T-cell (primary cell): ENCODE measurements around the gene DPH5. TPM values are rescaled to one million over a fixed set of nuclear protein-coding genes. Genes with fewer than 3 reads are reported as not detected.
A peak's percentile ranks its signal among the peaks of the same experiment; 100 is the strongest.

ENCODE experiments used
- ATAC-seq, 4 experiments: fragments of 200-7000 bp in 3 of 4; fragments of 150-1000 bp in 1 of 4; cut with Tn5 transposase; replicated peaks in 1 of 4; 1 replicate in 3 of 4; 2 replicates in 1 of 4; pipeline ENCODE4 v1.10.0; 2021; ENCODE audit warnings: moderate library complexity in 3 of 4, mild to moderate bottlenecking in 2 of 4, moderate number of reproducible peaks in 1 of 4
- CTCF ChIA-PET, 2 donors: fragments of 300-600 bp; sonication (Branson Sonifier 250); formaldehyde crosslinking; loops; one replicate each; lab custom pipeline; 2022; ENCODE audit warnings: antibody characterized with exemption in 2 of 2; lab: Charles Lee
- POLR2A ChIA-PET, 2 donors: fragments of 300-600 bp; sonication (Branson Sonifier 250); formaldehyde crosslinking; loops; one replicate each; lab custom pipeline; 2022; ENCODE audit warnings: antibody characterized with exemption in 2 of 2; lab: Charles Lee
- DNase-seq, 35 experiments: peaks; one replicate each; pipeline versions ENCODE4 v3.0.0 to v3.0.0-alpha.2; 2013 to 2023
- H3K27ac ChIP-seq: one replicate; pipeline ENCODE4 v1.5.1; 2013; ENCODE audit warnings: low read length
- H3K27me3 ChIP-seq, 2 experiments: replicated peaks in 1 of 2; 1 replicate in 1 of 2; 2 replicates in 1 of 2; pipeline versions ENCODE4 v1.6.1 to v1.7.0; 2013; ENCODE audit warnings: low read length in 1 of 2, mixed read lengths in 1 of 2; ENCODE audit not compliant: control insufficient read depth in 2 of 2, insufficient read depth in 2 of 2; ENCODE audit errors: extremely low read depth in 1 of 2
- H3K36me3 ChIP-seq, 2 donors: 1 replicate in 1 of 2; 2 replicates in 1 of 2; pipeline versions ENCODE4 v1.6.1 to v1.7.0; 2013; ENCODE audit warnings: low read length in 1 of 2; ENCODE audit not compliant: control insufficient read depth in 2 of 2, insufficient read depth in 1 of 2; ENCODE audit errors: extremely low read depth in 1 of 2
- H3K4me1 ChIP-seq, 2 experiments: 1 replicate in 1 of 2; 2 replicates in 1 of 2; pipeline versions ENCODE4 v1.6.1 to v1.7.0; 2013; ENCODE audit warnings: low read length in 2 of 2, mixed read lengths in 1 of 2; ENCODE audit not compliant: insufficient read depth in 2 of 2, control insufficient read depth in 1 of 2; ENCODE audit errors: extremely low read depth in 1 of 2
- H3K4me3 ChIP-seq, 2 donors: 1 replicate in 1 of 2; 2 replicates in 1 of 2; pipeline versions ENCODE4 v1.5.1 to v1.7.0; 2013; ENCODE audit warnings: mild to moderate bottlenecking in 2 of 2, low read length in 1 of 2, moderate library complexity in 1 of 2; ENCODE audit not compliant: control insufficient read depth in 1 of 2; ENCODE audit errors: extremely low read depth in 1 of 2
- H3K9me3 ChIP-seq: 2 replicates; pipeline ENCODE4 v1.7.0; 2013
- H3K27ac Mint-ChIP-seq, 2 donors: one replicate each; pipeline ENCODE4 v1.8.0; 2020 to 2021; ENCODE audit warnings: mild to moderate bottlenecking in 2 of 2, mixed read lengths in 2 of 2
- H3K27me3 Mint-ChIP-seq, 2 donors: one replicate each; pipeline ENCODE4 v1.8.0; 2021 to 2022; ENCODE audit warnings: mixed read lengths in 2 of 2
- H3K36me3 Mint-ChIP-seq: one replicate; pipeline ENCODE4 v1.8.0; 2021; ENCODE audit warnings: mixed read lengths
- H3K4me1 Mint-ChIP-seq, 3 donors: one replicate each; pipeline ENCODE4 v1.8.0; 2020 to 2022; ENCODE audit warnings: mixed read lengths in 3 of 3, mild to moderate bottlenecking in 1 of 3
- H3K4me3 Mint-ChIP-seq, 3 donors: one replicate each; pipeline ENCODE4 v1.8.0; 2020 to 2022; ENCODE audit warnings: mild to moderate bottlenecking in 3 of 3, mixed read lengths in 3 of 3, moderate library complexity in 3 of 3
- H3K9me3 Mint-ChIP-seq, 3 donors: one replicate each; pipeline ENCODE4 v1.8.0; 2020 to 2022; ENCODE audit warnings: mixed read lengths in 3 of 3
- WGBS: methylation state at CpG from one replicate; pipeline ENCODE4 v1.1.5; 2013; ENCODE audit warnings: missing lambda C conversion rate; ENCODE audit not compliant: insufficient coverage; 5-methylcytosine and 5-hydroxymethylcytosine counted together
- total RNA-seq, 35 experiments: library from RNA in 6 of 35; stranded (reverse) in 6 of 35; fragments of 120-200 nt in 1 of 35; gene quantifications; one replicate each; pipeline versions ENCODE4 v1.2.1 to v1.2.4 and lab custom pipeline; 2013 to 2026

Gene DPH5
- total RNA-seq, 5 donors from 2014 or later (not counting 1 experiment from before 2014, with no cell fraction given), result 42.7 to 65.6 (median 45.0) TPM

DNA sequence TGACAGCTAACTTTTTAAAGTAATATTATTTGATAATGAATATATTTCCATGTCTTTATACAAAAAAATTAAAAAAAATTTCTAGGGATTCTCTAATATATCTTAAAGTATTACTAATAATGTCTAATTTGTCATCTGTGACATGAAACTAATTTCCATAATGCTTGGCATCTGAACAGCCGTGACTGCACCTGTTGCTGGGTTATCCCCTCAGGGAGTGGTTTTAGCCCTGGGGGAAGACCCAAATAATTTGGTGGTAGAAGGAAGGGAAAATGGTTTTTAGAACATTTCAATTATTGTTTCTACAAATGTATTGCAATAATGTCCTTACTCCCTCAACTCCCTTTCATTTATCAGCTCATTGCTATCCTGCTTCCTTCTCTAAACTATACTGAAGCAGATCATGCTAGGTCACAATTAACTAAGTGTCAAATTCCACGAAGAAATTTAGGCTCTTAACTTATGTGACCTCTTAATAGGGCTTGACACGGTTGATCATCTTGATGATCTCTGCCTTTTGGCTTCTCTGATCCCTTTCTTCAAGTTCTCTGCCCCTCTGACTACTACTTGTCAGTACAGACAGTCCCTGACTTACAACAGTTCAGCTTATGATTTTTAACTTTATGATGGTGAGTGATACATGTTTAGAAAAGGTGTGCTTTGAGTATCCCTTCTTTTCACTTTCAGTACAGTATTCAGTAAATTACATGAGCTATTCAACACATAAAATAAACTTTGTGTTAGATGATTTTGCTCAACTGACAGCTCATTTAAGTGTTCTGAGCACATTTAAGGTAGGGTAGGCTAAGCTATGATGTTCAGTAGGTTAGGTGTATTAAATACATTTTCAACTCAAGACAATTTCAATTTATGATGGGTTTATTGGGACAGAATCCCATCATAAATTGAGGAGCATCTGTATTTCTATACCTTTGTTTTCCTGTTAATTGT, 26.4 kb upstream of the DPH5 start:
- no peaks in the 10 kb centered on the region for H3K9me3 ChIP-seq
- H3K36me3 ChIP-seq, result no peaks in the 10 kb centered on the region
- Mint-ChIP-seq H3K36me3 (peaks cover 16% of the 10 kb centered on the region), H3K9me3 (no peaks in the 10 kb centered on the region), H3K4me3 (no peak overlapping the region), H3K27ac (peak overlapping the region; percentile 19 to 49), H3K4me1 (peaks cover 22 to 41% (median 24%) of the 10 kb centered on the region in 3 donors), H3K27me3 (no peaks in the 10 kb centered on the region)
- H3K27ac ChIP-seq, result no peak overlapping the region
- ChIA-PET CTCF (interaction anchor here (0.6 to 1.2 kb wide), 2 partner anchors 101 to 237 kb away, joined by 3 read pairs; no protein-coding TSS in a partner anchor), POLR2A (interaction anchor here in 1 of 2 donors (0.6 kb wide), 1 partner anchor 34 kb away, joined by 12 read pairs; no protein-coding TSS in a partner anchor)
- no peaks in the 10 kb centered on the region for H3K27me3 ChIP-seq
- ATAC-seq (peak in 1 of 4 experiments; percentile 16), DNase-seq (no peak)
- 80% methylated on average over 1 of the region's 3 CpGs for WGBS
- no peaks in the 10 kb centered on the region for H3K4me1 ChIP-seq
- no peak overlapping the region for H3K4me3 ChIP-seq

DNA sequence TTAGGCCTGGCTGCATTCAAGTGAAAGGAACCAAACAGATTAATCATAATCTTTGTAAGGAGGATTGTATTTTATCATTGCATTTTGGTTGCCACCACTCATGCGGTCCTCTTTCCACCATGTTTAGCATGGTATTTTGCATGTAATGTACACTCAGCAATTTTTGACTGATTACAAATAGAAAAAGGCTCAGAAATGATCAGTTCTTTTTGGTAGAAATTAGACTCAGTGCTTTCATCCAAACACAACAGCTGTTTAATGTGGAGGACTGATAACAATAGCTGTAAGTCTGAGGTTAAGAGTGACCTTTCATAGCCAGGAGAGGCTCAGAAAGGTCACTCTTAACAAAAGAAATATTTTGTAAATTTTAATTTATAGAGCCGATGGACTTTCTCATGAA, 25.3 kb upstream of the DPH5 start:
- ChIA-PET CTCF (no interaction called here), POLR2A (no interaction called here)
- Mint-ChIP-seq H3K36me3 (peaks cover 22% of the 10 kb centered on the region), H3K4me3 (no peak overlapping the region), H3K9me3 (no peaks in the 10 kb centered on the region), H3K27me3 (no peaks in the 10 kb centered on the region), H3K27ac (no peak overlapping the region), H3K4me1 (peaks cover 22 to 39% (median 24%) of the 10 kb centered on the region in 3 donors)
- H3K4me1 ChIP-seq, result no peaks in the 10 kb centered on the region
- H3K9me3 ChIP-seq, result no peaks in the 10 kb centered on the region
- H3K4me3 ChIP-seq, result no peak overlapping the region
- no peak for ATAC-seq
- no peak overlapping the region for H3K27ac ChIP-seq
- no CpG with 5 or more reads among the region's 2 CpGs for whole genome bisulfite sequencing
- DNase-seq, result no peak
- H3K27me3 ChIP-seq, result no peaks in the 10 kb centered on the region
- peaks cover 0 to 5% of the 10 kb centered on the region in 2 donors for H3K36me3 ChIP-seq

DNA sequence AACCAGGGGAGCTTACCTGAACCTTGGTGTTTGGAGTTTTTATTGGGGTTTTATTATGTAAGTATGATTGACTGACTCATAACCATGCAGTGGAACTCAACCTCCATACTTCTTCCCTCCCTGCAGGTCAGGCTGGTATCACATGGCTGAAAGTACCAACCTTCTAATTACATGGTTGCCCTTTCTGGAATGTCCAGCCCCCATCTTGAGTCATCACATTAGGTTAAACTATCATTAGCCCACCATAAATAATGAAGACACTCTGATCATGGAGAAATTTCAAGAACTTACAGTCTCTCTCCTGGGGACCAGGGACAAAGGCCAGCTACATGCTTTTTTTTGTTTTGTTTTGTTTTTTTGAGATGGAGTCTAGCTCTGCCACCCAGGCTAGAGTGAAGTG, 19.2 kb upstream of the DPH5 start:
- DNase-seq (no peak), ATAC-seq (no peak)
- Histone ChIP-seq H3K27me3 (no peaks in the 10 kb centered on the region), H3K4me3 (no peak overlapping the region), H3K36me3 (peaks cover 0 to 15% of the 10 kb centered on the region in 2 donors), H3K9me3 (no peaks in the 10 kb centered on the region), H3K4me1 (no peaks in the 10 kb centered on the region), H3K27ac (no peak overlapping the region)
- Mint-ChIP-seq H3K4me1 (peaks cover 14 to 16% (median 15%) of the 10 kb centered on the region in 3 donors), H3K27ac (peak overlapping the region; percentile 10 to 46), H3K27me3 (no peaks in the 10 kb centered on the region), H3K9me3 (peaks cover 0 to 11% (median 8%) of the 10 kb centered on the region in 3 donors), H3K4me3 (no peak overlapping the region), H3K36me3 (peaks cover 19% of the 10 kb centered on the region)
- CTCF ChIA-PET, result interaction anchor here in 1 of 2 donors (0.8 to 1.2 kb wide), 2 partner anchors 194 to 244 kb away, joined by 3 read pairs; no protein-coding TSS in a partner anchor
- POLR2A ChIA-PET, result no interaction called here

DNA sequence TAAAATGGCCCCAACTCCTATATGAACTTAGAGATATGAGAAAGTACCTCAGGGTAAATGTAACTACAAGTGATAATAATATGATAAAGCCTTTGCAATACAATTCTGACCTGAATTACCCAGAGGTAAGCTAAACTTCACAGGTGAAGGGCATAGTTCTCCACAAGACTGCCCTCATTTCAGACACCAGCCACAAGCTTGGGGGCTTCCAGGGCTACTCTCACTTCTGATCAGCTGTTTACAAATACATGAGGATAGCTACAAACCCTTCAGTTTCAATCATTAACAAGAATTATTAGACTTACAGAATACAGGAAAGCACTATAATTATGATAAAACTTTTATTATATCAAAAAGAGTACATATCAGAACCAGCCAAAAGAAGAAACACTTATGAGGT, 18.7 kb upstream of the DPH5 start:
- Mint-ChIP-seq H3K4me3 (no peak overlapping the region), H3K36me3 (peaks cover 24% of the 10 kb centered on the region), H3K27me3 (no peaks in the 10 kb centered on the region), H3K9me3 (peaks cover 0 to 12% (median 8%) of the 10 kb centered on the region in 3 donors), H3K4me1 (peaks cover 9 to 16% (median 14%) of the 10 kb centered on the region in 3 donors), H3K27ac (peak overlapping the region in 1 of 2 donors; percentile 24)
- DNase-seq (no peak), ATAC-seq (no peak)
- H3K9me3 ChIP-seq, result no peaks in the 10 kb centered on the region
- ChIA-PET POLR2A (interaction anchor here in 1 of 2 donors (0.7 kb wide), 1 partner anchor 43 kb away, joined by 3 read pairs; no protein-coding TSS in a partner anchor), CTCF (interaction anchor here in 1 of 2 donors (0.6 to 1.2 kb wide), 3 partner anchors 194 to 313 kb away, joined by 3 read pairs; no protein-coding TSS in a partner anchor)
- no peaks in the 10 kb centered on the region for H3K27me3 ChIP-seq
- H3K4me1 ChIP-seq, result no peaks in the 10 kb centered on the region
- H3K4me3 ChIP-seq, result no peak overlapping the region
- peaks cover 0 to 19% of the 10 kb centered on the region in 2 donors for H3K36me3 ChIP-seq
- H3K27ac ChIP-seq, result no peak overlapping the region

DNA sequence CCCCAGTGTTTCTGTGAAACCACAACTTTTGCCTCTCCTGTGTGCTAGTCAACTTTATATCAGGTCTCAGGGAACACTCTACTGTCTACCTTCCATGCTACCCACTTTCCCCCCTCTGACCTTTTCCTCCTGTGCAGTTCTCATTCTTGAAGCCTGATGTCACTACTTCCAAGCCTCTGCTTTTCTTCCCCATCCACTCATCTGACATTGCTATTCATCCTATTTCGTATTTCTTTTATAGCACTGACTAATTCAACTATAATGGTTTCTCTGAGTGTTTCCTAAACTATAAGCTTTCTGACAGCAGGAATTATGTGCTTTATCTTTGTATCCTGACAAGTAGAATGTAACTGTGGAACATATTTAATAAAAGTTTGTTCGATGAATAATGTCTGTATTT, 18.2 kb upstream of the DPH5 start:
- POLR2A ChIA-PET, result interaction anchor here in 1 of 2 donors (0.7 kb wide), 1 partner anchor 44 kb away, joined by 3 read pairs; no protein-coding TSS in a partner anchor
- CTCF ChIA-PET, result interaction anchor here in 1 of 2 donors (0.6 to 1.2 kb wide), 3 partner anchors 195 to 313 kb away, joined by 3 read pairs; no protein-coding TSS in a partner anchor

DNA sequence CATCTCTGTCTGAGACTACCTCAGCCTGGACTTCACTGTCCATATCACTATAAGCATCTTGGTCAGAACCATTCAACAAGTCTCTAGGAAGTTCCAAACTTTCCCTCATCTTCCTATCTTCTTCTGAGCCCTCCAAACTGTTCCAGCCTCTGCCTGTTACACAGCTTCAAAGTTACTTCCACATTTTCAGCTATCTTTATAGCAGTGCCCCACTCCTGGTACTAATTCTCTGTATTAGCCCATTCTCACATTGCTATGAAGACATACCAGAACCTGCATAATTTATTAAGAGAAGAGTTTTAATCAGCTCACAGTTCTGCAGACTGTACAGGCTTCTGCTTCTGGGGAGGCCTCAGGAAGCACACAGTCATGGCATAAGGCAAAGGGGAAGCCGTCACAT, 15.7 kb upstream of the DPH5 start:
- no peaks in the 10 kb centered on the region for H3K27me3 ChIP-seq
- CTCF ChIA-PET, result interaction anchor here in 1 of 2 donors (0.6 kb wide), 1 partner anchor 10 kb away, joined by 3 read pairs; no protein-coding TSS in a partner anchor
- peaks cover 0 to 26% of the 10 kb centered on the region in 2 donors for H3K36me3 ChIP-seq
- peaks cover 0 to 2% of the 10 kb centered on the region in 2 experiments for H3K4me1 ChIP-seq
- H3K9me3 ChIP-seq, result no peaks in the 10 kb centered on the region
- WGBS, result no CpG with 5 or more reads among the region's 1 CpG
- Mint-ChIP-seq H3K36me3 (peaks cover 40% of the 10 kb centered on the region), H3K27me3 (no peaks in the 10 kb centered on the region), H3K4me3 (no peak overlapping the region), H3K4me1 (peaks cover under 1 to 21% (median 20%) of the 10 kb centered on the region in 3 donors), H3K9me3 (peaks cover 0 to 12% (median 8%) of the 10 kb centered on the region in 3 donors), H3K27ac (peak overlapping the region in 1 of 2 donors; percentile 51)
- POLR2A ChIA-PET, result no interaction called here
- H3K27ac ChIP-seq, result no peak overlapping the region
- ATAC-seq, result no peak
- H3K4me3 ChIP-seq, result no peak overlapping the region
- no peak for DNase-seq

More for the DNA sequence above, 18.2 kb upstream of the DPH5 start:
- H3K27me3 Mint-ChIP-seq, result no peaks in the 10 kb centered on the region
- H3K27me3 ChIP-seq, result no peaks in the 10 kb centered on the region
- DNase-seq (no peak), ATAC-seq (no peak)
- H3K4me3 Mint-ChIP-seq, result no peak overlapping the region
- H3K4me1 ChIP-seq, result no peaks in the 10 kb centered on the region
- H3K4me1 Mint-ChIP-seq, result peaks cover 4 to 14% (median 14%) of the 10 kb centered on the region in 3 donors
- H3K36me3 Mint-ChIP-seq, result peaks cover 29% of the 10 kb centered on the region
- no peaks in the 10 kb centered on the region for H3K9me3 ChIP-seq
- H3K27ac Mint-ChIP-seq, result no peak overlapping the region
- H3K4me3 ChIP-seq, result no peak overlapping the region
- peaks cover 0 to 12% (median 8%) of the 10 kb centered on the region in 3 donors for H3K9me3 Mint-ChIP-seq
- WGBS, result no CpG with 5 or more reads among the region's 2 CpGs
- no peak overlapping the region for H3K27ac ChIP-seq
- peaks cover 0 to 19% of the 10 kb centered on the region in 2 donors for H3K36me3 ChIP-seq
